ENCODE results near the gene TBX10.
"Not testable (repeated sequence)": the region's sequence is repeated elsewhere in the genome, so short reads cannot be mapped to it uniquely, and the experiment has no call there.

The TBX10 gene

GRCh38 chr11:67610302-67610868 is 29.2 kb downstream of the TBX10 start:
- peaks cover 5% of the 10 kb centered on the region for H3K27me3 Mint-ChIP-seq
- peaks cover 51% of the 10 kb centered on the region for H3K36me3 Mint-ChIP-seq
- H3K4me3 Mint-ChIP-seq: no peak overlapping the region
- H3K4me1 Mint-ChIP-seq: peaks cover 56% of the 10 kb centered on the region
- no peak for ATAC-seq
- H3K9me3 Mint-ChIP-seq: no peaks in the 10 kb centered on the region
- no peak overlapping the region for H3K27ac Mint-ChIP-seq

GRCh38 chr11:67609316-67609715 is 30.2 kb downstream of the TBX10 start:
- peaks cover 51% of the 10 kb centered on the region for H3K36me3 Mint-ChIP-seq
- H3K9me3 Mint-ChIP-seq: no peaks in the 10 kb centered on the region
- H3K4me1 Mint-ChIP-seq: peaks cover 48% of the 10 kb centered on the region
- H3K4me3 Mint-ChIP-seq: no peak overlapping the region
- ATAC-seq: no peak
- H3K27me3 Mint-ChIP-seq: peaks cover 16% of the 10 kb centered on the region
- no peak overlapping the region for H3K27ac Mint-ChIP-seq

GRCh38 chr11:67608486-67608885 is 31.1 kb downstream of the TBX10 start:
- H3K9me3 Mint-ChIP-seq: no peaks in the 10 kb centered on the region
- H3K4me3 Mint-ChIP-seq: peak overlapping the region; percentile 18
- H3K4me1 Mint-ChIP-seq: peaks cover 42% of the 10 kb centered on the region
- peaks cover 21% of the 10 kb centered on the region for H3K27me3 Mint-ChIP-seq
- no peak for ATAC-seq
- no peak overlapping the region for H3K27ac Mint-ChIP-seq
- H3K36me3 Mint-ChIP-seq: peaks cover 48% of the 10 kb centered on the region

- no peak for ATAC-seq
- Mint-ChIP-seq H3K4me3 (peak overlapping the region; percentile 87), H3K36me3 (peaks cover 39% of the 10 kb centered on the region), H3K27me3 (peaks cover 21% of the 10 kb centered on the region), H3K27ac (peak overlapping the region; percentile 76), H3K9me3 (no peaks in the 10 kb centered on the region), H3K4me1 (peaks cover 35% of the 10 kb centered on the region)
Measured at GRCh38 chr11:67607507-67607906, 32.1 kb downstream of the TBX10 start.

- Mint-ChIP-seq H3K9me3 (no peaks in the 10 kb centered on the region), H3K4me3 (peak within 1 kb of the TSS; percentile 87), H3K36me3 (peaks cover 30% of the 10 kb centered on the region), H3K27ac (peak within 1 kb of the TSS; percentile 76), H3K4me1 (peaks cover 35% of the 10 kb centered on the region), H3K27me3 (peaks cover 21% of the 10 kb centered on the region)
- peak; percentile 99 for ATAC-seq
Measured at GRCh38 chr11:67606492-67607295, 32.9 kb downstream of the TBX10 start, which contains the start of gene NDUFV1. Gene NDUFV1, plus strand, starts transcription at chr11:67606936. Its CDS starts 69 bp downstream, at chr11:67607005.

GRCh38 chr11:67606093-67606491 is 33.5 kb downstream of the TBX10 start:
- peaks cover 21% of the 10 kb centered on the region for H3K27me3 Mint-ChIP-seq
- peaks cover 24% of the 10 kb centered on the region for H3K36me3 Mint-ChIP-seq
- H3K4me1 Mint-ChIP-seq: peaks cover 38% of the 10 kb centered on the region
- no peaks in the 10 kb centered on the region for H3K9me3 Mint-ChIP-seq
- peak overlapping the region; percentile 87 for H3K4me3 Mint-ChIP-seq
- ATAC-seq: no peak
- peak overlapping the region; percentile 76 for H3K27ac Mint-ChIP-seq

- peaks cover 18% of the 10 kb centered on the region for H3K36me3 Mint-ChIP-seq
- peaks cover 45% of the 10 kb centered on the region for H3K4me1 Mint-ChIP-seq
- peaks cover 21% of the 10 kb centered on the region for H3K27me3 Mint-ChIP-seq
- peak overlapping the region; percentile 74 for H3K4me3 Mint-ChIP-seq
- peak overlapping the region; percentile 57 for H3K27ac Mint-ChIP-seq
- ATAC-seq: no peak
- no peaks in the 10 kb centered on the region for H3K9me3 Mint-ChIP-seq
Measured at GRCh38 chr11:67605231-67606011, 34.1 kb downstream of the TBX10 start.

- H3K27me3 Mint-ChIP-seq: peaks cover 21% of the 10 kb centered on the region
- H3K4me3 Mint-ChIP-seq: no peak overlapping the region
- ATAC-seq: no peak
- no peak overlapping the region for H3K27ac Mint-ChIP-seq
- no peaks in the 10 kb centered on the region for H3K9me3 Mint-ChIP-seq
- peaks cover 51% of the 10 kb centered on the region for H3K4me1 Mint-ChIP-seq
- peaks cover 14% of the 10 kb centered on the region for H3K36me3 Mint-ChIP-seq
Measured at GRCh38 chr11:67604815-67605214, 34.7 kb downstream of the TBX10 start.

GRCh38 chr11:67604119-67604518 is 35.4 kb downstream of the TBX10 start:
- H3K4me3 Mint-ChIP-seq, ATAC-seq, H3K36me3 Mint-ChIP-seq, H3K27ac Mint-ChIP-seq, H3K9me3 Mint-ChIP-seq: not testable (repeated sequence)
- H3K27me3 Mint-ChIP-seq: peaks cover 21% of the 10 kb centered on the region
- peaks cover 55% of the 10 kb centered on the region for H3K4me1 Mint-ChIP-seq

- Mint-ChIP-seq H3K36me3 (no peaks in the 10 kb centered on the region), H3K27ac (no peak overlapping the region), H3K27me3 (peaks cover 21% of the 10 kb centered on the region)
Measured at GRCh38 chr11:67601098-67601497, 38.5 kb downstream of the TBX10 start.

GRCh38 chr11:67600324-67601029 is 39.1 kb downstream of the TBX10 start:
- peak; percentile 89 for ATAC-seq
- Mint-ChIP-seq H3K36me3 (no peaks in the 10 kb centered on the region), H3K4me3 (peak overlapping the region; percentile 52), H3K27me3 (peaks cover 16% of the 10 kb centered on the region), H3K4me1 (peaks cover 28% of the 10 kb centered on the region), H3K27ac (no peak overlapping the region), H3K9me3 (peaks cover 2% of the 10 kb centered on the region)

More at GRCh38 chr11:67601098-67601497, 38.5 kb downstream of the TBX10 start:
- Mint-ChIP-seq H3K4me3 (no peak overlapping the region), H3K9me3 (peaks cover 2% of the 10 kb centered on the region), H3K4me1 (peaks cover 34% of the 10 kb centered on the region)
- no peak for ATAC-seq

- Mint-ChIP-seq H3K36me3 (no peaks in the 10 kb centered on the region), H3K4me1 (peaks cover 23% of the 10 kb centered on the region), H3K27ac (no peak overlapping the region), H3K4me3 (no peak overlapping the region), H3K9me3 (peaks cover 2% of the 10 kb centered on the region), H3K27me3 (peaks cover 3% of the 10 kb centered on the region)
- ATAC-seq: no peak
Measured at GRCh38 chr11:67599149-67599548, 40.4 kb downstream of the TBX10 start.

- not testable (repeated sequence) for H3K27ac Mint-ChIP-seq, H3K4me3 Mint-ChIP-seq, ATAC-seq, H3K27me3 Mint-ChIP-seq, H3K36me3 Mint-ChIP-seq, H3K9me3 Mint-ChIP-seq
- H3K4me1 Mint-ChIP-seq: peaks cover 22% of the 10 kb centered on the region
Measured at GRCh38 chr11:67597963-67598362, 41.6 kb downstream of the TBX10 start.

- not testable (repeated sequence) for H3K9me3 Mint-ChIP-seq, H3K27ac Mint-ChIP-seq, H3K4me3 Mint-ChIP-seq, H3K36me3 Mint-ChIP-seq, ATAC-seq, H3K27me3 Mint-ChIP-seq
- peaks cover 22% of the 10 kb centered on the region for H3K4me1 Mint-ChIP-seq
Measured at GRCh38 chr11:67597458-67597857, 42.1 kb downstream of the TBX10 start.

All from stimulated activated memory B cell treated with anti-CD40 and anti-IgM and Interleukin-4, amounts not matched to agents 10 μg/mL and 1 μg/mL and 100 μg/mL, for 72 hours (primary cell).